ENCODE data around the gene DAP.

GRCh38 chr5:10675177-10675700 lies 85.8 kb downstream of the DAP start:
- TF ChIP-seq POLR2A (IDR thresholded peaks at IDR 0.05; ENCODE audit: low read depth) (no peak), CTCF (IDR thresholded peaks at IDR 0.05) (no peak), POLR2AphosphoS5 (IDR thresholded peaks at IDR 0.05) (no peak), EP300 (IDR thresholded peaks at IDR 0.05) (no peak)

All from esophagus muscularis mucosa (tissue), 4 donors.